ES-I3 (cell line): ENCODE results near the gene XYLT2.
"Not testable (repeated sequence)": the region's sequence is repeated elsewhere in the genome, so short reads cannot be mapped to it uniquely, and the experiment has no call there.

ENCODE experiments used
- H3K36me3 ChIP-seq: 2 replicates; pipeline ENCODE4 v1.6.1; 2013; ENCODE audit warnings: mild to moderate bottlenecking, low read length, control low read depth, moderate library complexity; ENCODE audit not compliant: insufficient read depth
- H3K4me1 ChIP-seq: 2 replicates; pipeline ENCODE4 v1.6.1; 2013; ENCODE audit warnings: mild to moderate bottlenecking, control low read depth, low read length; ENCODE audit not compliant: insufficient read depth
- H3K9ac ChIP-seq: 2 replicates; pipeline ENCODE4 v1.6.1; 2013; ENCODE audit warnings: low read depth, mild to moderate bottlenecking, low read length, moderate library complexity
- H3K9me3 ChIP-seq: 2 replicates; pipeline ENCODE4 v1.6.1; 2013; ENCODE audit warnings: mild to moderate bottlenecking, low read length, moderate library complexity; ENCODE audit not compliant: control insufficient read depth, insufficient read depth

The XYLT2 gene

DNA sequence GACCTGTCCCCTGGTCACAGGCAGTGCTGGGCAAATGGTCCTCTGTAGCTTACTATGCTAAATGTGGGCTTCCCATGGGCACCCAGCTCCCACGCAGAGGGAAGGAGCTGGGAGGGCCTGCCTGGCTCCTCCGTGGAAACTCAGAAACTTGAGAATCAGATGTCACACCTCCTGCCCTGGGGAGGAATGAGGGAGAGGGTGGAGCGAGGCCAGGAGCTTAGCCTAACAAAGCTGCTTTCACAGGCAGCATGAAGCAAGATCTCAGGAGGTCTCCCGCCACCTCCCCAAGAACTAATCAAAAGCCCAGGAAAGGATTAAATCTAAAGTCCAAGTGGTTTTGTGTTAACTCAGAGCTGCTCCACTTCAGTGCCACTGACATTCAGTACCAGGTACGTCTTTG is 33.6 kb upstream of the XYLT2 start:
- H3K36me3 ChIP-seq, result no peaks in the 10 kb centered on the region
- peaks cover 6% of the 10 kb centered on the region for H3K4me1 ChIP-seq
- peaks cover 3% of the 10 kb centered on the region; the same call in 1 of the 2 replicates for H3K9me3 ChIP-seq
- H3K9ac ChIP-seq, result no peak overlapping the region

DNA sequence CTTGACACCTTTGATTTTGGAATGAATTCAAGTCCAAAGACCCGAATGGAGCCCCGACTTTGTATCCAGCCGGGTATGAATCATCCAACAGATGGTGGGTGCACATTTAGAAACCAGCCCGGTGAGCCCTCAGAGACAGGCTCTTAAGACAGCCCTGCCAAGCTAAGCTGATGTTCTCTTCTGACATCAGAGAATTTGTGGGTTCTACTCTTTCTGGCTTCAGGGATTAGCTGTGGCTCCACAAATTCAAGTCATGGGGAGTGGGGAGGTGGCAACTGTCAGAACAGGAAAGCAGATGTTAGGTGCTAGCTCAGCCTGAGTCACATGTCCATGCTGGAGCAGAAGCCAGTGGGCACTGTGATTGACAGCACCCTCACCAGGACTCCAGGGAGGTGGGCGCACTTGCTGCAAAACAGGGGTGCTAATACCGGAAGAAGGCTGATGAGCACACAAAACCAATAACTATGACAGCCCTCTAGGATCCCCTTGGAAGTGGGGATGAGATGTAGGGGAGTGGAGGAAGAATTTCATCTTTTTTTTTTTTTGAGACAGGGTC is 31.4 kb upstream of the XYLT2 start:
- no peaks in the 10 kb centered on the region for H3K9me3 ChIP-seq
- no peaks in the 10 kb centered on the region for H3K36me3 ChIP-seq
- H3K9ac ChIP-seq, result no peak overlapping the region
- H3K4me1 ChIP-seq, result peaks cover 16% of the 10 kb centered on the region

DNA sequence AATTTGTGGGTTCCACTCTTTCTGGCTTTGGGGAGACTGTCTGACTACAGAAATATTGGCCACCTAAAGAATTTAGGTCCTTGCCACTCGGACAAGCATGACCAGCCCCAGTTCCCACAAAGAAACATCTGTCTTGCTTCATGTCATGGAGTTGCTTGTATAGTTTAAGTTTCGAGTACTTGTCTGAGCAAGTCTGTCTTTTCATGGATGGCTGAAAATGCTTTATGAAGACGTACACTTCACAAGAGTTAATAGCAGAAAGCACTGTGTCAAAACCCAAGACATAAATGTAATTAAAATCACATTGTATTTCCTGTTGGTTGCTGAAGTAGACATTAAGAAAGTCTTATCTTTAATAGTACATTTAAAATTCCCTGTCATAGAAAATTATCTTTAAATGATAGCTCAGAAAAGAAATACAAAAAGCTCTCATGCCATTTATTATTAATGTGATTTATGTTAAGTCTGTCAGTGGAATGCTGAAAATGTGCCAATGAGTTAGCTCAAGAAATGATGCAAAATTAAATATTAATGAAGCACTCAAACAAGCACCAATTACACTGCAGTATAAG is 29.8 kb upstream of the XYLT2 start:
- Histone ChIP-seq H3K9ac (no peak overlapping the region), H3K9me3 (no peaks in the 10 kb centered on the region), H3K36me3 (no peaks in the 10 kb centered on the region), H3K4me1 (peaks cover 14% of the 10 kb centered on the region)

DNA sequence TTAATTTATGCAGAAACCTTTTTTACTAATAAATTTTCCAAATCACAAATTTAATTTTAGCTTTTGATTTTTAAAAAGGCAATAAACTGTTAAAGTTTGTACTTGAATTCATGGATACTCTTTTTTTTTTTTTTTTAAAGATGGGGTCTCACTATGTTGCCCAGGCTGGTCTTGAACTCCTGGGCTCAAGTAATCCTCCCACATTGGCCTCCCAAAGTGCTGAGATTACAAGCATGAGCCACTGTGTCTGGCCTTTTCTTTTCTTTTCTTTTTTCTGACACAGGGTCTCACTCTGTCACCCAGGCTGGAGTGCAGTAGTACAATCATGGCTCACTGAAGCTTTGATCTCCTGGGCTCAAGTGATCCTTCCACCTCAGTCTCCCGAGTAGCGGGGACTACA is 29.3 kb upstream of the XYLT2 start:
- not testable (repeated sequence) for H3K36me3 ChIP-seq

DNA sequence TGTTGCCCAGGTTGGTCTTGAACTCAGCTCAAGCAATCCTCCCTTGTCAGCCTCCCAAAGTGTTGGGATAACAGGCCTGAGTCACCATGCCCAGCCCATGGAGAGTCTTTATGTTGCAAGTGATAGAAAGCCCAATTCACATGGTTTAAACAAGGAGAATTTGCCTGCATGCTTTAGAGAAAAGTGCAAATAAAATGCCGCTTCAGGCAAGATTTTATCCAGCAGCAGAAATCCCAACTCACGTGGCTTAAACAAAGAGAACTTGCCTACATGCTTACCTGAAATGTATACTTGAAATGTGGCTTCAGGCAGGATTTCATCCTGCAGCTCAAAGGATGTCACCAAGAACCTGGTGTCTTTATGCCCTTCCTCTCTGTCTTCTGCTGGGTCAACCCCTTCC is 28.8 kb upstream of the XYLT2 start:
- Histone ChIP-seq H3K9me3 (no peaks in the 10 kb centered on the region), H3K9ac (no peak overlapping the region), H3K4me1 (peaks cover 13% of the 10 kb centered on the region), H3K36me3 (no peaks in the 10 kb centered on the region)

More for the DNA sequence above, 29.3 kb upstream of the XYLT2 start:
- peaks cover 13% of the 10 kb centered on the region for H3K4me1 ChIP-seq
- H3K9ac ChIP-seq, H3K9me3 ChIP-seq: not testable (repeated sequence)

DNA sequence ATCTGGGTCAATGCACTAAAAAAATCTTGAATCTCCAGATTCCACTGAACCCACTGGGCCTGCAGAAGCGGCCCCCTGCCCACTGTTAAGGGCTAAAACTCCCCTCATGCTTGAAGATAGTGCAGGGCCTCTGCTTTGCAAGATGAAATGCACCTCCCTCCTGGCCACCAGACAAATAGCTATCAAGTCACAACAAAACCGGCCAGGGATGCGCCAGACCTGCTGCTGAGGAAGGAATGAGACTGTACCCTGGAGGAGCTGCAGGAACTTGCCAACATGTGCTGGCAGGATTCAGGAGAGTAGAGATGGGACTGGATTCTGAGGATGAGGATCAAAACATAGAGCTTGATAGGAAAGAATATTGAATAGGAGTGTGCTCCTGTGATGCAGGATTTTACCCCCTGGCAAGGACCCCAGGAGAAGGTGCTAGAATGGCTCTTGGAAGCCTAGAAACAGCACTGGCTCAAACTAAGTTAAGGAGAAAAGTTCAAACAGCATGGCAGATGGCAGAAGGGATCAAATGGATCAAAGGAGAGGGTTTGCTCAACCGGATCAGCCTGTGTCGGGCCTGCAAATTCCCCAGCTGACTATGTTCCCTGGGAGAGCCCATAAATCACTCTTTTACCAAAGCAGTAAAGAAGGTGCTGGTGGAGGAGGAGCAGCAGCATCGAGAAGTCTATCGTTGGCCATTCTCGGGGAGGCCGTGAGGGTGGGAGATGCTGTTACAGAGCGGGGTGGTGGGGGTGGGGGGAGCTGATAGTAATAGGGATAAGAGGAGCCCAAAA is 27.2 kb upstream of the XYLT2 start:
- no peaks in the 10 kb centered on the region for H3K9me3 ChIP-seq
- H3K9ac ChIP-seq, result no peak overlapping the region

DNA sequence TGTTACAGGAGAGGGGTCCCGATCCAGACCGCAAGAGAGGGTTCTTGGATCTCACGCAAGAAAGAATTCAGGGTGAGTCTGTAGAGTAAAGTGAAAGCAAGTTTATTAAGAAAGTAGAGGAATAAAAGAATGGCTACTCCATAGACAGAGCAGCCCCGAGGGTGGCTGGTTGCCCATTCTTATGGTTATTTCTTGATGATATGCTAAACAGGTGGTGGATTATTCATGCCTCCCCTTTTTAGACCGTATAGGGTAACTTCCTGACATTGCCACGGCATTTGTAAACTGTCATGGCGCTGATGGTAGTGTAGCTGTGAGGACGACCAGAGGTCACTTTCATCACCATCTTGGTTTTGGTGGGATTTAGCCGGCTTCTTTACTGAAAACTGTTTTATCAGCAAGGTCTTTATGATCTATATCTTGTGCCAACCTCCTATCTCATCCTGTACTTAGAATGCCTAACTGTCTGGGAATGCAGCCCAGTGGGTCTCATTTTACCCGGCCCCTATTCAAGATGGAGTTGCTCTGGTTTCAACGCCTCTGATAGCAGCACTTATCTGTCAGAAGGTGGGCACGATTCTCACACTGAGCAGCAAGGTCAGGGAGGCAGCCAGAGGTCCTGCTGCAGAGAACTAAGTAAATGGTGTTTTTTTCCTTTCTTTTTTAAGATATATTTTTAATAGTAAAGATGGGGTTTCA is 26.5 kb upstream of the XYLT2 start:
- no peaks in the 10 kb centered on the region for H3K9me3 ChIP-seq
- H3K36me3 ChIP-seq, result no peaks in the 10 kb centered on the region

More for the DNA sequence above, 27.2 kb upstream of the XYLT2 start:
- no peaks in the 10 kb centered on the region for H3K36me3 ChIP-seq
- H3K4me1 ChIP-seq, result peaks cover 13% of the 10 kb centered on the region

DNA sequence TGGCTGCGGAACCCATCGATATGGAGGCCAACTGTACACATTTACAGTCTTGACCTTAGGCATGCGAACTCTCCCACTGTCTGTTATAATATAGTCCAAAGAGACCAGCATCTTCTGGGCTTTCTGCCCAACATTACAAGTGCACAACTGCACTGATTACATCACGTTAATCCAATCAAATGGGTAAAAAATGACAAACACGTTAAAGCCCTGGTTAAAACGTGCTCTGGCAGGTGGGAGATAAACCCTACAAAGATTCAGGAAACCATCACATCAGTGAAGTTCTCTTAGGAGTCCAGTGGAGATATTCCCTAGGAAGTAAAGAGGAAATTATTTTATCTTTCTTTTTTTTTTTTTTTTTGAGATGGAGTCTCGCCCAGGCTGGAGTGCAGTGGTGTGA is 23.7 kb upstream of the XYLT2 start:
- Histone ChIP-seq H3K36me3 (no peaks in the 10 kb centered on the region), H3K9me3 (no peaks in the 10 kb centered on the region), H3K9ac (no peak overlapping the region), H3K4me1 (peaks cover 13% of the 10 kb centered on the region)

More for the DNA sequence above, 26.5 kb upstream of the XYLT2 start:
- H3K4me1 ChIP-seq, result peaks cover 13% of the 10 kb centered on the region
- no peak overlapping the region for H3K9ac ChIP-seq

DNA sequence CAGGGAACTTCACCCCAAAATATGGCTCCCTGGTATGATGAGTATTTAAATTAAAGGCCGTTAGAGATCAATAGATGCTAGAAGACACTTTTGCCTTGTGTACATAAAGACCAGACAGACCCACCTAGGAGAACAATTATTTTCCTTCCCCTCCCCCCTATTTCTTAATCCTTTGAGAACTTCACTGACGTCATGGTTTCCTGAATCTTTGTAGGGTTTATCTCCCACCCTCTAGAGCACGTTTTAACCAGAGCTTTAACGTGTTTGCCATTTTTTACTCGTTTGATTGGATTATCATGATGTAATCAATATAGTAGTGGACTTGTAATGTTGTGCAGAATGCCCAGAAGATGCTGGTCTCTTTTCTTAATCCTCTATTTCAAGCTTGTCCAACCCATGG is 22.9 kb upstream of the XYLT2 start:
- H3K9ac ChIP-seq, result no peak overlapping the region
- H3K9me3 ChIP-seq, result no peaks in the 10 kb centered on the region
- H3K36me3 ChIP-seq, result no peaks in the 10 kb centered on the region
- peaks cover 13% of the 10 kb centered on the region for H3K4me1 ChIP-seq

DNA sequence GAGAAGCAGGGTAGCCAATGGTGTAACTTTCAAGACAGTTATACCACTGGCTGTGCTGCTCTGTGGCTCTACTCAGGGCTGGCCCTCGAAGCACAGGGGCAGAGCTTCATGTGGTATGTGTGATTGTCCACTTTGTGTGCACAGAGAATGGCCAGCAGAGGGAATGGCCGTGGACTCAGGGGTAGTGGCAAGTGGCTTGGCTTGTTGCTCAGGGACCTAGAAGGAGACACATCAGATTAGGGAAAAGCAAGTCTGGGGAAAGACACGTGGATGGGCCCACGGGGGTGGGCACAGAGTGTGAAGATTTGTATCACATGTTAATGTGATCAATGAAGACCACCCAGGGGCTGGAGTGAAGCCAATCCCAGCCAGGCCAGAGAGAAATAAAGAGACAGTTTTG is 20.0 kb upstream of the XYLT2 start:
- Histone ChIP-seq H3K36me3 (no peaks in the 10 kb centered on the region), H3K4me1 (no peaks in the 10 kb centered on the region), H3K9me3 (no peaks in the 10 kb centered on the region), H3K9ac (no peak overlapping the region)

DNA sequence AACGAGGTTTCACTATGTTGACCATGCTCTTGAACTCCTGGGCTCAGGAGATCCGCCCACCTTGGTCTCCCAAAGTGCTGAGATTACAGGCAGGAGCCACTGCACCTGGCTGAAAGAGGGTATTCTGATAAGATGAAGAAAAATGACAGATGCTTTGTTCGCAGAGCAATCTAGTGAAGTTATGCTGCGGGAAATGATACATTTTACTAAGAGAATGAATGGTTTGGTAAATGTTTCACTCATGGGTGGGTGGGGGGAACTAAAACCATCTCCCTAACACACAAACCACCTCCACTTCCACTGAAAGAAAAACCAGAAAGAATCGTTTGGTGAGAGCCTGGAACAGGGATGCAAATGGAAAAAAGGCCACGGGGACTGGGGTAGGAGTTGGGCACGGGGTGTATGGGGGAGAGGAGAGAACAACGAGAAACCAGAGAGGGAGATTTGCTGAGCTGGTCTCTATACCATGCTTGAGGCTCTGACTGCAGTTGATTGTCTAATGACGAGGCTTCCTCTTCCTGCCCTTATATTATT is 19.0 kb upstream of the XYLT2 start:
- Histone ChIP-seq H3K9ac (no peak overlapping the region), H3K9me3 (no peaks in the 10 kb centered on the region), H3K4me1 (no peaks in the 10 kb centered on the region), H3K36me3 (no peaks in the 10 kb centered on the region)

DNA sequence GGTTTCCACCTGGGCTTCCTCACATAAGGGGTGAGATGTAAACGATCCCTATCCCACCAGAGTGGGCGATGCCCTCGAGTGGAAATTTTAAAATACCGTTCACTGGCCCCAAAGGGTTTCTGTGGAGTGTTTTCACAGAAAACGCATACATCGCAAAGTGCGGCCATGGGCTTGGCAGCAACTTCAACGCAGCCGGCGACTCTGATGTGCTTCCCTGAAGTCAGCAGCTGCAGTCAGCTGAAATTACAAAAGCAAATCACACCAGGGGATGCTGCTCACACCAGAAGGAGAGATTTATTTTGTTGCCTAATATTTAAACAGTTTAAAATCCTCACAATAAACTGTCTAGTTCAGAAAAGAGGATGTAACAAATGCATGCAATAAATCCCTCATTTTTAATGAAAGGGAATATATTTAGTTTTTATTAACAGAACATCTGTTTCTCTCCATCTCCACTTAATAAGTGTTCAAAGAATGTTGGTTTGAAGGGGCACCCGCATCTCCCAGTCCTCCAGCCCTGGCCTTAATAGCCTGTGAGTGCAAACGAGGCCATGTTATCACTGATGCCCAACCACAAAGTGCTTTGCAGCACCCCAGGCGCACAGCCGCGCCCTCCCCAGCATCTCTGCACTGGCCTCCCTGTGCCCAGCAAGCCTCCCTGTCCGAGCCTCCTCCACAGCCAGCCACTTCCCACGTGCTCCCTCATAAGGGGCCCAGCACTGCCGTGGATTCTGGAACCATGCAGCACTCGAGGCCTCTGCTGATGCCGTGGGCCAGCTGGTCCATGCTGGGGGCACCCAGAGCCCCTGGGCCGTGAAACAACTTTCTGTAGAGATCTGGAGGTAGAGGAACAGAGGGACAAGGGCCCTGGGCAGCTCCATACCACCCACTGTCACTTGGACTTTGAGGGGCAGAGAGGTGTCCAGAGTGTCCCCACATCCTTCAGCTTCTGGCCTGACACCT is 17.3 kb upstream of the XYLT2 start:
- H3K36me3 ChIP-seq, result no peaks in the 10 kb centered on the region
- H3K9ac ChIP-seq, result no peak overlapping the region
- no peaks in the 10 kb centered on the region for H3K4me1 ChIP-seq

DNA sequence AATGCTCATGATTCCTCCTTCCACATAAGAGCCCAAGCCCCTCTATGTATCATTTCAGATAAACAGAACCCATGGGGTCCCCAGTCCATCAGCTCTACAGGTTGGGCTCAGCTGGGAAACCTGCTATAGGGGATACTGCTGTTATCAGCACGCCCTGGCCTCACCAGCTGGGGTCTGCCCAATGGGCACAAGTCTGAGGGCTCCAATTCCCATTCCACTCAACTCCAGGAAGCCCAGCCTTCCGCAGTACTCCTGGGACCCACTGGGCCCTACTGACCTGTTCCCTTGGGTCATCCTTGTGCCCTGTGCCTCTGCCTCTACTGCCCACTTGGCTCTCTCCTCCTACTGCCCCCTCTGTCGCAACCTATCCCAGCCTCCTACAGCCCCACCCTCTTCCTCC is 16.2 kb upstream of the XYLT2 start:
- H3K4me1 ChIP-seq, result no peaks in the 10 kb centered on the region
- H3K9me3 ChIP-seq, result no peaks in the 10 kb centered on the region
- H3K9ac ChIP-seq, result no peak overlapping the region
- H3K36me3 ChIP-seq, result no peaks in the 10 kb centered on the region

More for the DNA sequence above, 17.3 kb upstream of the XYLT2 start:
- no peaks in the 10 kb centered on the region for H3K9me3 ChIP-seq
